Measurements from ENCODE around the gene ZNF385C.

GRCh38 chr17:42142371-42142896 is 44.2 kb upstream of the ZNF385C start:
- TF ChIP-seq CTCF (conservative IDR thresholded peaks at IDR 0.05 in 1 of 2, IDR thresholded peaks at IDR 0.05 in 1 of 2; ENCODE audit: extremely low read depth in 1 of 2, insufficient read depth in 1 of 2, low read depth in 1 of 2, low read length in 2 of 2) (no peak), EZH2 (IDR thresholded peaks at IDR 0.05; ENCODE audit: borderline replicate concordance, low read length) (no peak)

Data from mammary epithelial cell (primary cell).